ENCODE data around the gene ADAMTS14. TPM values are rescaled to one million over a fixed set of nuclear protein-coding genes. Genes with fewer than 3 reads are reported as not detected.

ADAMTS14 gene
- total RNA-seq, 1 experiment from 2014 or later, result 1.6 TPM

- no peak for TF ChIP-seq CTCF (conservative IDR thresholded peaks at IDR 0.05)
- Histone ChIP-seq H2BK12ac (ENCODE audit: insufficient read length, low read depth, low read length) (no peak overlapping the region), H3T11ph (ENCODE audit: low read length) (no peak overlapping the region), H3K79me2 (ENCODE audit: insufficient read depth, low read length) (no peaks in the 10 kb centered on the region), H2BK5ac (ENCODE audit: insufficient read length, low read length) (no peak overlapping the region), H2BK120ac (ENCODE audit: low read depth, low read length, poor library complexity, severe bottlenecking) (no peak overlapping the region), H3K4me2 (ENCODE audit: insufficient read depth, insufficient read length, low read length) (no peak overlapping the region), H3K23ac (ENCODE audit: insufficient read length, low read depth, low read length) (no peak overlapping the region), H2AK5ac (ENCODE audit: insufficient read length, low read length) (no peak overlapping the region), H3K9me3 (ENCODE audit: control insufficient read depth, low read depth, low read length) (peaks cover 5% of the 10 kb centered on the region), H3K4ac (ENCODE audit: low read depth, low read length) (no peak overlapping the region), H2BK20ac (ENCODE audit: low read depth, low read length, poor library complexity, severe bottlenecking) (no peak overlapping the region), H3K23me2 (ENCODE audit: insufficient read length, low read depth, low read length, poor library complexity, severe bottlenecking) (no peaks in the 10 kb centered on the region), H3K4me1 (ENCODE audit: insufficient read depth, low read length) (no peaks in the 10 kb centered on the region; the same call in 1 of the 2 replicates), H3K9ac (ENCODE audit: extremely low read depth, insufficient read length, low read length) (no peak overlapping the region), H3K27me3 (ENCODE audit: insufficient read depth, low read length) (peaks cover 1% of the 10 kb centered on the region; the same call in 1 of the 2 replicates), H3K27ac (ENCODE audit: insufficient read length, low read depth, low read length) (no peak overlapping the region), H4K5ac (ENCODE audit: insufficient read length, low read depth, low read length) (no peak overlapping the region), H2BK15ac (ENCODE audit: low read depth, low read length) (no peak overlapping the region), H4K20me1 (ENCODE audit: control insufficient read depth, insufficient read depth, insufficient read length) (no peaks in the 10 kb centered on the region), H4K8ac (replicated peaks; ENCODE audit: insufficient read length, low read depth, low read length) (no peak overlapping the region), H2AFZ (ENCODE audit: low read length) (no peak overlapping the region), H3K18ac (ENCODE audit: insufficient read length, low read depth, low read length) (no peak overlapping the region), H3K14ac (ENCODE audit: insufficient read depth, low read length) (no peak overlapping the region), H4K91ac (ENCODE audit: insufficient read length, low read depth, low read length) (no peak overlapping the region), H3K56ac (ENCODE audit: insufficient read length, low read depth, low read length) (no peak overlapping the region), H3K79me1 (ENCODE audit: insufficient read depth, low read depth, low read length, poor library complexity, severe bottlenecking) (no peaks in the 10 kb centered on the region)
- no peak for DNase-seq
- Mint-ChIP-seq H3K27ac (no peak overlapping the region), H3K36me3 (ENCODE audit: insufficient read depth in 1 of 3, low read depth in 3 of 3) (peaks cover 0 to 9% (median 0%) of the 10 kb centered on the region in 3 experiments; a peak in 2 of 7 replicates), H3K4me3 (no peak overlapping the region), H3K4me1 (peaks cover 16 to 19% of the 10 kb centered on the region in 2 experiments), H3K27me3 (ENCODE audit: low read depth) (no peaks in the 10 kb centered on the region), H3K9me3 (peaks cover 10 to 12% of the 10 kb centered on the region in 2 experiments; a peak in 3 of 5 replicates)
- no CpG with 5 or more reads among the region's 4 CpGs for WGBS (ENCODE audit: extremely low coverage, insufficient read length, low lambda C conversion rate)
Measured at GRCh38 chr10:70660722-70661121, 11.6 kb upstream of the ADAMTS14 start.
